Kidney tubule cell (primary cell): Measurements from ENCODE around the gene ATP11A.

Experiments used
- DNase-seq: peaks from one replicate; pipeline ENCODE4 v3.0.0-alpha.2; 2018; ENCODE audit warnings: low spot score

ATP11A gene

GRCh38 chr13:112932971-112933370 is 243.1 kb downstream of the ATP11A start:
- DNase-seq = no peak

GRCh38 chr13:112933649-112934048 is 243.8 kb downstream of the ATP11A start:
- DNase-seq = no peak

GRCh38 chr13:112934078-112934477 is 244.2 kb downstream of the ATP11A start:
- no peak for DNase-seq
